Upper lobe of left lung (tissue), 6 donors: Measurements from ENCODE around the gene HCFC1R1. TPM values are rescaled to one million over a fixed set of nuclear protein-coding genes. Genes with fewer than 3 reads are reported as not detected.
"Not testable (repeated sequence)": the region's sequence is repeated elsewhere in the genome, so short reads cannot be mapped to it uniquely, and the experiment has no call there.

Source experiments
- ATAC-seq, 2 donors: fragments of 200-7000 bp; cut with Tn5 transposase; one replicate each; pipeline ENCODE4 v1.9.1; 2022; ENCODE audit warnings: mild to moderate bottlenecking in 2 of 2, moderate library complexity in 2 of 2; ENCODE audit not compliant: low FRiP score in 2 of 2
- DNase-seq, 2 donors: peaks; one replicate each; pipeline ENCODE4 v3.0.0-alpha.2; 2019 to 2020
- H3K27ac ChIP-seq, 4 donors: fragments of 200-600 bp; sonication (generic); one replicate each; pipeline ENCODE4 v1.5.1; 2016 to 2019
- H3K27me3 ChIP-seq, 4 donors: fragments of 200-600 bp; sonication (generic); one replicate each; pipeline ENCODE4 v1.5.1; 2017 to 2019
- H3K36me3 ChIP-seq, 4 donors: fragments of 200-600 bp; sonication (generic); one replicate each; pipeline ENCODE4 v1.5.1; 2016 to 2019
- H3K4me1 ChIP-seq, 4 donors: fragments of 200-600 bp; sonication (generic); one replicate each; pipeline ENCODE4 v1.5.1; 2018 to 2019
- H3K4me3 ChIP-seq, 4 donors: fragments of 200-600 bp; sonication (generic); one replicate each; pipeline ENCODE4 v1.5.1; 2017 to 2019; ENCODE audit warnings: mild to moderate bottlenecking in 2 of 4, moderate library complexity in 1 of 4
- H3K9me3 ChIP-seq, 4 donors: fragments of 200-600 bp; sonication (generic); one replicate each; pipeline ENCODE4 v1.5.1; 2018 to 2019
- EP300 ChIP-seq, 4 donors: sonication (generic); formaldehyde crosslinking; IDR thresholded peaks; one replicate each; pipeline ENCODE4 v1.5.1; 2017; ENCODE audit warnings: antibody characterized with exemption in 4 of 4, control low read depth in 2 of 4
- POLR2A ChIP-seq, 4 donors: fragments of 450-650 bp; IDR thresholded peaks; one replicate each; pipeline ENCODE4 v1.5.1; 2016 to 2017; ENCODE audit warnings: antibody characterized with exemption in 4 of 4, mild to moderate bottlenecking in 2 of 4
- POLR2AphosphoS5 ChIP-seq, 2 donors: sonication (generic); formaldehyde crosslinking; IDR thresholded peaks; one replicate each; pipeline ENCODE4 v1.5.1; 2017; ENCODE audit warnings: antibody characterized with exemption in 2 of 2
- WGBS, 2 donors: methylation state at CpG; one replicate each; pipeline ENCODE4 v1.1.5; 2017 to 2018; 5-methylcytosine and 5-hydroxymethylcytosine counted together
- total RNA-seq, 6 donors: library from RNA; depleted of rRNA in 4 of 6; stranded (reverse); fragments of >200 nt in 4 of 6; gene quantifications; one replicate each; pipeline versions ENCODE4 v1.1.0 to v1.2.1, GENCODE V29; 2016 to 2021
- TF ChIP-seq, protein P1 (sequence below), 6 experiments: fragments of 450-650 bp in 4 of 6; fragments of 200-600 bp in 2 of 6; sonication (generic) in 2 of 6; IDR thresholded peaks; one replicate each; pipeline ENCODE4 v1.5.1; 2016 to 2019; ENCODE audit warnings: antibody characterized with exemption in 6 of 6
- donor health status: DM: no; HTN: no; CAD: no; lungs with moderate emphysema.
- donor health status: DM: no; HTN: yes; CAD: no; lungs with severe emphysema.

Gene HCFC1R1
- total RNA-seq, 6 donors from 2014 or later = 28.3 to 85.1 (median 42.2) TPM

GRCh38 chr16:3056336-3057180 lies 32.8 kb upstream of the HCFC1R1 start:
- Histone ChIP-seq H3K27ac (peak overlapping the region in 1 of 4 donors; percentile 67), H3K36me3 (no peaks in the 10 kb centered on the region), H3K4me1 (peaks cover 20 to 40% (median 27%) of the 10 kb centered on the region in 4 donors), H3K27me3 (no peaks in the 10 kb centered on the region), H3K9me3 (no peaks in the 10 kb centered on the region), H3K4me3 (no peak overlapping the region)
- 84 to 88% methylated on average over 18 to 19 of the region's 19 CpGs for WGBS, 2 donors
- DNase-seq (no peak), ATAC-seq (no peak)
- no peak for TF ChIP-seq POLR2AphosphoS5 (IDR thresholded peaks at IDR 0.05)
- TF ChIP-seq POLR2A (IDR thresholded peaks at IDR 0.05) = no peak
- no peak for TF ChIP-seq EP300 (IDR thresholded peaks at IDR 0.05)
- TF ChIP-seq, protein P1, sequence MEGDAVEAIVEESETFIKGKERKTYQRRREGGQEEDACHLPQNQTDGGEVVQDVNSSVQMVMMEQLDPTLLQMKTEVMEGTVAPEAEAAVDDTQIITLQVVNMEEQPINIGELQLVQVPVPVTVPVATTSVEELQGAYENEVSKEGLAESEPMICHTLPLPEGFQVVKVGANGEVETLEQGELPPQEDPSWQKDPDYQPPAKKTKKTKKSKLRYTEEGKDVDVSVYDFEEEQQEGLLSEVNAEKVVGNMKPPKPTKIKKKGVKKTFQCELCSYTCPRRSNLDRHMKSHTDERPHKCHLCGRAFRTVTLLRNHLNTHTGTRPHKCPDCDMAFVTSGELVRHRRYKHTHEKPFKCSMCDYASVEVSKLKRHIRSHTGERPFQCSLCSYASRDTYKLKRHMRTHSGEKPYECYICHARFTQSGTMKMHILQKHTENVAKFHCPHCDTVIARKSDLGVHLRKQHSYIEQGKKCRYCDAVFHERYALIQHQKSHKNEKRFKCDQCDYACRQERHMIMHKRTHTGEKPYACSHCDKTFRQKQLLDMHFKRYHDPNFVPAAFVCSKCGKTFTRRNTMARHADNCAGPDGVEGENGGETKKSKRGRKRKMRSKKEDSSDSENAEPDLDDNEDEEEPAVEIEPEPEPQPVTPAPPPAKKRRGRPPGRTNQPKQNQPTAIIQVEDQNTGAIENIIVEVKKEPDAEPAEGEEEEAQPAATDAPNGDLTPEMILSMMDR (IDR thresholded peaks at IDR 0.05) = no peak

DNA sequence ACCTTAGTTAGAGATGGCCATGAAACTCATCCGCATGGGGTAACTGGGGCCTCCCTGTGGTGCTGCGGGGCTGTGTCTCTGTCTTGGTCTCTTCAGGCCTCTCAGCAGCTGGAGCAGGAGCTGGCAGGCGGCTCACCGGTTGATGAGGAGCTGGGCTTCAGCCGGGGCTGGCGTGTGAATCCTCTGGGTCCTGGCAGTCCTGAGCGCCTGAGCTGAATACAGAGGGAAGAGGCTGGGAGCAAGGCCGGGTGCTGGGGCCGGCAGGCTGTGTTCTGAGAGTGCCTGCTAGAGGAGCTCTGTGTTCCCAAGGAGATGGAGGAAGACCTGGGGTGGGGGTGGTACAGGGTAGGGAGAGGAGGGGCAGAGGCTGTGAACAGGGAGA lies 32.0 kb upstream of the HCFC1R1 start:
- H3K27me3 ChIP-seq, H3K9me3 ChIP-seq, DNase-seq, H3K4me3 ChIP-seq, H3K36me3 ChIP-seq, ATAC-seq: not testable (repeated sequence)
- Histone ChIP-seq H3K27ac (peak overlapping the region in 3 of 4 donors; percentile 10 to 67 (median 61)), H3K4me1 (peaks cover 20 to 40% (median 27%) of the 10 kb centered on the region in 4 donors)
- 78 to 79% methylated on average over 8 to 9 of the region's 9 CpGs for WGBS, 2 donors

DNA sequence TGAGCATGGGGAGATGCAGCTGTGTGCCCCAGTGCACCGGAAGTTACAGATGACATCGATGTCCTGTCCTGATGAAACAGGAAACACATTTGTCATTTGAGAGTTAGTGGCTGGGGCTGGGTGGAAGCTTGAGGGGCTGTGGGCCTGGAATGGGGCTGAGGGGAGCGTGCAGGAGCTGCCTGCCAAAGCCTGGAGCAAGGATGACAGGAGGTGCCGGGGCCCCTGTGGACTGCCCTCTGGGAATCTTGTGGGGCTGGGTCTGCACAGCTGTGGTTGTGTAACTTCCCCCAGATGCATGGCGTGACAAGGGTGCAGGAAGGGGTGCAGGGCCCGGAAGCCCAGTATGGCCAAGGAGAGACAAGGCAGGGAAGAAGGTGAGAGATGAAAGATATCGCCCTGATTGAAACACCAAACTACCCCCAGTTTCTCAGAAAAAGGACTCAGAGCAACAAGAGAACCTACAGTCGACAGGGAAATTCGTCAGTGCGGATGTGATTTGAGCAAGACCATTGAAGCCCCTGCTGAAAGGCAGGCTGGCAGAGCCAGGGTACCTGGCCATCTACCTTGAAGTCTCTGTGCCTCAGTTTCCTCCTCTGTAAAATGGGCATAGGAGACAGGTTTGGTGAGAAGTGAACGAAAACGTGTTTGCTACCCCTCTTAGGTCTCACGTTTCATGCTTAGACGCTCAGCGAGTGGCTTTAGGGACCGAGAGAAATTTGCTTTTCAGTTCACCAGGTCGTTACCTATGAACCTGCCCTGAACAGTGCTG lies 31.4 kb upstream of the HCFC1R1 start:
- TF ChIP-seq EP300 (IDR thresholded peaks at IDR 0.05) = no peak
- TF ChIP-seq, protein P1 (IDR thresholded peaks at IDR 0.05) = no peak
- TF ChIP-seq POLR2AphosphoS5 (IDR thresholded peaks at IDR 0.05) = no peak
- no peak for TF ChIP-seq POLR2A (IDR thresholded peaks at IDR 0.05)
- Histone ChIP-seq H3K4me3 (no peak overlapping the region), H3K27ac (peak overlapping the region in 3 of 4 donors; percentile 10 to 67 (median 61)), H3K36me3 (no peaks in the 10 kb centered on the region), H3K4me1 (peaks cover 15 to 40% (median 24%) of the 10 kb centered on the region in 4 donors), H3K27me3 (no peaks in the 10 kb centered on the region), H3K9me3 (no peaks in the 10 kb centered on the region)
- ATAC-seq (no peak), DNase-seq (peak in 1 of 2 donors; percentile 45)
- WGBS, 2 donors = 63 to 72% methylated on average over 16 to 17 of the region's 17 CpGs

- Histone ChIP-seq H3K27ac (peak overlapping the region in 2 of 4 donors; percentile 19 to 85), H3K4me1 (peaks cover 9 to 34% (median 12%) of the 10 kb centered on the region in 4 donors)
- not testable (repeated sequence) for H3K9me3 ChIP-seq, DNase-seq, H3K36me3 ChIP-seq, ATAC-seq, H3K4me3 ChIP-seq, H3K27me3 ChIP-seq
- 76 to 81% methylated on average over 6 to 9 of the region's 13 CpGs for WGBS, 2 donors
Measured at GRCh38 chr16:3053330-3053710, 29.6 kb upstream of the HCFC1R1 start.

DNA sequence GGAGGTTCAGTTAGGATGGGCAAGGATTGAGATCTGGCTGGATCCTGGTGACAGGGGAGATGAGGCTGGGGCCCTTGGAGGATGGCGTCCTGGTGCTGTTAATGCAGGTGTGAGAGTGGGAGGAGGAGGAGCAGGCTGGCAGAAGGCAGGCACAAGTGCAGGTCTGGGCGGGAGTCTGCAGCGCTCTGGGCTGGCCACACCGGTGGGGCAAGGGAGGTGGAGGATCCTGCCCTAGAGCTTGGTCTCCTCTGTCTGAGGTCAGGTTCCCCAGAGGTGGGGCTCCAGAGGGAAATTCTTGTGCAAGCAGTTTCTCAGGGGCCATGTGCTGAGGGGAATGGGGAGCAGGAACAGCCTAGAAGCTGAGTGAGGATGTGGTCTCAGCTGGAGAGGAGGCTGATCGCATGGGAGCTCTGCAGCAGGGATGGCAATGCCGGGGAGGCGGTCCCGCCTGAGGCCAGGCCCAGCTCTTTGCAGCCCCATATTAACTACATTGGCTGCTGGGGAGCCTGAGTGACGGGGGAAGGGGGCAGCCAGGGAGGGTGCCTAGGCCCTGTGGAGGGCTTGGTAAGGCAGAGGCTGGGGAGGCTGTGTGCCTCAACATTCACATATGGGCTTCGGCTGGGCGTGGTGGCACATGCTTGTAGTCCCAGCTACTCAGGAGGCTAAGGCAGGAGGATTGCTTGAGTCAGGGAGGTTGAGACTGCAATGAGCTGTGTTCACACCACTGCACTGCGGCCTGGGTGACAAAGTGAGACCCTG lies 29.0 kb upstream of the HCFC1R1 start:
- not testable (repeated sequence) for H3K9me3 ChIP-seq, DNase-seq, H3K36me3 ChIP-seq, H3K27me3 ChIP-seq, H3K4me3 ChIP-seq
- peak; percentile 20 to 41 for ATAC-seq
- Histone ChIP-seq H3K4me1 (peaks cover 4 to 28% (median 7%) of the 10 kb centered on the region in 4 donors), H3K27ac (peak overlapping the region in 3 of 4 donors; percentile 19 to 85 (median 48))
- WGBS, 2 donors = 77 to 85% methylated on average over 6 to 10 of the region's 12 CpGs

- Histone ChIP-seq H3K4me1 (peaks cover 7 to 31% (median 15%) of the 10 kb centered on the region in 4 donors), H3K36me3 (no peaks in the 10 kb centered on the region), H3K9me3 (no peaks in the 10 kb centered on the region), H3K27ac (peak overlapping the region; percentile 59 to 85 (median 70)), H3K4me3 (no peak overlapping the region), H3K27me3 (peaks cover 0 to 12% (median 10%) of the 10 kb centered on the region in 4 donors)
- no peak for ATAC-seq
- peak in 1 of 2 donors; percentile 67 for DNase-seq
- WGBS, 2 donors = 47 to 78% methylated on average over 9 of the region's 9 CpGs
- TF ChIP-seq POLR2A (IDR thresholded peaks at IDR 0.05) (no peak), POLR2AphosphoS5 (IDR thresholded peaks at IDR 0.05) (peak in 1 of 2 donors; percentile 25)
Measured at GRCh38 chr16:3051494-3051893, 27.8 kb upstream of the HCFC1R1 start.
